ENCODE results near the gene MCF2L.

DNA sequence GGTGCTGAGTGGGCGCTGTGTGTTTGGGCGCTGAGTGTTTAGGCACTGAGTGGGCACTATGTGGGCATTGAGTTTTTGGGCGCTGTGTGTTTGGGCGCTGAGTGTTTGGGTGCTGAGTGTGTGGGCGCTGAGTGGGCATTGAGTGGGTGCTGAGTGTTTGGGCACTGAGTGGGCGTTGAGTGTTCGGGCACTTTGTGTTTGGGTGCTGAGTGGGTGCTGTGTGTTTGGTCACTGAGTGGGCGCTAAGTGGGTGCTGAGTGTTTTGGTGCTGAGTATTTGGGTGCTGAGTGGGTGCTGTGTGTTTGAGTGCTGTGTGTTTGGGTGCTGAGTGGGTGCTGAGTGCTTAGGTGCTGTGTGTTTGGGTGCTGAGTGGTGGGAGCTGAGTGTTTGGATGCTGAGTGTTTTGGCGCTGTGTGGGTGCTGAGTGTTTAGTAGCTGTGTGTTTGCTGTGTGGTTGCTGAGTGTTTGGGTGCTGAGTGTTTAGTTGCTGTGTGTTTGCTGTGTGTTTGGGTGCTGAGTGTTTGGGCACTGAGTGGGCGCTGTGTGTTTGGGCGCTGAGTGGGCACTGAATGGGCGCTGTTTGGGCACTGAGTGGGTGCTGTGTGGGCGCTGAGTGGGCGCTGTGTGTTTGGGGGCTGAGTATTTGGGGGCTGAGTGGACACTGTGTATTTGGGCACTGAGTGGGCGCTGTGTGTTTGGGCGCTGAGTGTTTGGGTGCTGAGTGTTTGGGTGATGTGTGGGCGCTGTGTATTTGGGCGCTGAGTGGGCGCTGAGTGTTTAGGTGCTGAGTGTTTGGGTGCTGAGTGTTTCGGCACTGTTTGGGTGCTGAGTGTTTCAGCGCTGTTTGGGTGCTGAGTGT lies 89.3 kb downstream of the MCF2L start:
- TF ChIP-seq, protein P1, sequence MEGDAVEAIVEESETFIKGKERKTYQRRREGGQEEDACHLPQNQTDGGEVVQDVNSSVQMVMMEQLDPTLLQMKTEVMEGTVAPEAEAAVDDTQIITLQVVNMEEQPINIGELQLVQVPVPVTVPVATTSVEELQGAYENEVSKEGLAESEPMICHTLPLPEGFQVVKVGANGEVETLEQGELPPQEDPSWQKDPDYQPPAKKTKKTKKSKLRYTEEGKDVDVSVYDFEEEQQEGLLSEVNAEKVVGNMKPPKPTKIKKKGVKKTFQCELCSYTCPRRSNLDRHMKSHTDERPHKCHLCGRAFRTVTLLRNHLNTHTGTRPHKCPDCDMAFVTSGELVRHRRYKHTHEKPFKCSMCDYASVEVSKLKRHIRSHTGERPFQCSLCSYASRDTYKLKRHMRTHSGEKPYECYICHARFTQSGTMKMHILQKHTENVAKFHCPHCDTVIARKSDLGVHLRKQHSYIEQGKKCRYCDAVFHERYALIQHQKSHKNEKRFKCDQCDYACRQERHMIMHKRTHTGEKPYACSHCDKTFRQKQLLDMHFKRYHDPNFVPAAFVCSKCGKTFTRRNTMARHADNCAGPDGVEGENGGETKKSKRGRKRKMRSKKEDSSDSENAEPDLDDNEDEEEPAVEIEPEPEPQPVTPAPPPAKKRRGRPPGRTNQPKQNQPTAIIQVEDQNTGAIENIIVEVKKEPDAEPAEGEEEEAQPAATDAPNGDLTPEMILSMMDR (IDR thresholded peaks at IDR 0.05; ENCODE audit: low read depth, low read length) = no peak
- TF ChIP-seq EZH2phosphoT487 (IDR thresholded peaks at IDR 0.05; ENCODE audit: low read depth) = no peak

Data from OCI-LY3 (cell line).